ENCODE measurements around the gene KHDC3L. TPM values are rescaled to one million over a fixed set of nuclear protein-coding genes. Genes with fewer than 3 reads are reported as not detected.
"Not testable (repeated sequence)": the region's sequence is repeated elsewhere in the genome, so short reads cannot be mapped to it uniquely, and the experiment has no call there.

Gene KHDC3L
- total RNA-seq, 1 donor from 2014 or later = not detected

DNA sequence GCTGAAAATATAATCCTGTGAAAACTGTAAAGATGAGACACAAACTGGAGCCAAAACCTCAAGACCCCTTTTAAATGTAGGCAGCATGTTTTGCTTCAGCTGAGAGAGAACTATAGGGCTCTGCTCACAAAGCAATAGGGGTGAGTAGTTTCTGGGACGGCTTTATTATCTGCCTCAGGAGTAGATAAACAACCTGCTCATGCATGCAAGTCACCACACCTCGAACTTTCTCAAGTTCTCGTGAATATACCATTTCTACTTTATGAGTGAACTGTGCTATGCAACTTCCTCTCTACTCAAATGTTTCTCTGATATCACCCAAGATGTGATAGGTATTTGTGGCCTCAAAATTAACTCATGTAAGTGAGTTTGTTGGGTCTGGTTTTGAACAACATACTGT lies 14.8 kb downstream of the KHDC3L start:
- no peaks in the 10 kb centered on the region for H3K27me3 Mint-ChIP-seq (ENCODE audit: low read depth)

DNA sequence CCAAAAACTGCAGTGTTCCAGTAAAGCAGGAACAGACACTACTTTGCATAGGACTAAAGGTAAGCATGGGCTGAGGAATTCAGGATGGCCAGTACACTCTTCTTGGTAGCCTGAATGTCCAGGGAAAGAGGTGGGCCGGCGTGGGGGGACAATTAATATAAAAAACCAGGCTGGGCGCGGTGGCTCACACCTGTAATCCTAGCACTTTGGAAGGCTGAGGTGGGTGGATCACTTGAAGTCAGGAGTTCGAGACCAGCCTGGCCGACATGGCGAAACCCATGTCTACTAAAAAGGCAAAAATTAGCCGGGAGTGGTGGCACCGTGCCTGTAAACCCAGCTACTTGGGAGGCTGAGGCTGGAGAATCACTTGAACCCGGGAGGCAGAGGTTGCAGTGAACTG lies 19.1 kb downstream of the KHDC3L start:
- H3K27ac Mint-ChIP-seq (ENCODE audit: unreplicated experiment); H3K36me3 Mint-ChIP-seq (ENCODE audit: low read depth); H3K9me3 Mint-ChIP-seq (ENCODE audit: low read depth); DNase-seq (ENCODE audit: low spot score); H3K27me3 Mint-ChIP-seq (ENCODE audit: low read depth); H3K4me1 Mint-ChIP-seq (ENCODE audit: low read depth); H3K4me3 Mint-ChIP-seq (ENCODE audit: unreplicated experiment): not testable (repeated sequence)

More for the DNA sequence above, 14.8 kb downstream of the KHDC3L start:
- H3K9me3 Mint-ChIP-seq (ENCODE audit: low read depth) = no peaks in the 10 kb centered on the region
- no peaks in the 10 kb centered on the region for H3K36me3 Mint-ChIP-seq (ENCODE audit: low read depth)
- no peaks in the 10 kb centered on the region for H3K4me1 Mint-ChIP-seq (ENCODE audit: low read depth)
- no peak overlapping the region for H3K4me3 Mint-ChIP-seq (ENCODE audit: unreplicated experiment)
- TF ChIP-seq, protein P1, sequence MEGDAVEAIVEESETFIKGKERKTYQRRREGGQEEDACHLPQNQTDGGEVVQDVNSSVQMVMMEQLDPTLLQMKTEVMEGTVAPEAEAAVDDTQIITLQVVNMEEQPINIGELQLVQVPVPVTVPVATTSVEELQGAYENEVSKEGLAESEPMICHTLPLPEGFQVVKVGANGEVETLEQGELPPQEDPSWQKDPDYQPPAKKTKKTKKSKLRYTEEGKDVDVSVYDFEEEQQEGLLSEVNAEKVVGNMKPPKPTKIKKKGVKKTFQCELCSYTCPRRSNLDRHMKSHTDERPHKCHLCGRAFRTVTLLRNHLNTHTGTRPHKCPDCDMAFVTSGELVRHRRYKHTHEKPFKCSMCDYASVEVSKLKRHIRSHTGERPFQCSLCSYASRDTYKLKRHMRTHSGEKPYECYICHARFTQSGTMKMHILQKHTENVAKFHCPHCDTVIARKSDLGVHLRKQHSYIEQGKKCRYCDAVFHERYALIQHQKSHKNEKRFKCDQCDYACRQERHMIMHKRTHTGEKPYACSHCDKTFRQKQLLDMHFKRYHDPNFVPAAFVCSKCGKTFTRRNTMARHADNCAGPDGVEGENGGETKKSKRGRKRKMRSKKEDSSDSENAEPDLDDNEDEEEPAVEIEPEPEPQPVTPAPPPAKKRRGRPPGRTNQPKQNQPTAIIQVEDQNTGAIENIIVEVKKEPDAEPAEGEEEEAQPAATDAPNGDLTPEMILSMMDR (IDR thresholded peaks at IDR 0.05) = no peak
- DNase-seq (ENCODE audit: low spot score) = no peak
- no peak overlapping the region for H3K27ac Mint-ChIP-seq (ENCODE audit: unreplicated experiment)

DNA sequence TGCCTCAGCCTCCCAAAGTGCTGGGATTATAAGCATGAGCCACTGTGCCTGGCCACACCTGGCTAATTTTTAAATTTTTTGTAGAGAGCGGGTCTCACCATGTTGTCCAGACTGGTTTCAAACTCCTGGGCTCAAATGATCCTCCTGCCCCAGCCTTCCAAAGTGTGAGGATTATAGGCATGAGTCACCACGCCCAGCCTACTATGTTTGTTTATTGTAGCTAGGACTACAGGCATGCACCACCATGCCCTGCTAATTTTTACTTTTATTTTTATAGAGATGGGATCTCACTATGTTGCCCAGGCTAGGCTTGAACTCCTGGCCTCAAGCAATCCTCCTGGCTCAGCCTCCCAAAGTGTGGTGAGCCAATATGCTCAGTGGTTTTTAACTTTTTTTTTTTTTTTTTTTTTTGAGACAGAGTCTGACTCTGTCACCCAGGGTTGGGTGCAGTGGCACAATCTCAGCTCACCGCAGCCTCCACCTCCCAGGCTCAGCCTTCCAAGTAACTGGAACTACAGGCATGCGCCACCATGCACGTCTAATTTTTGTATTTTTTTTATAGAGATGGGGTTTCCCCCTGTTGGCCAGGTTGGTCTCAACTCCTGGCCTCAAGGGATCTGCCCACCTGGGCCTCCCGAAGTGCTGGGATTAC lies 20.1 kb downstream of the KHDC3L start:
- Mint-ChIP-seq H3K4me3 (ENCODE audit: unreplicated experiment) (no peak overlapping the region), H3K27me3 (ENCODE audit: low read depth) (no peaks in the 10 kb centered on the region), H3K4me1 (ENCODE audit: low read depth) (no peaks in the 10 kb centered on the region), H3K27ac (ENCODE audit: unreplicated experiment) (no peak overlapping the region), H3K9me3 (ENCODE audit: low read depth) (no peaks in the 10 kb centered on the region), H3K36me3 (ENCODE audit: low read depth) (no peaks in the 10 kb centered on the region)
- no peak for DNase-seq (ENCODE audit: low spot score)
- TF ChIP-seq, protein P1 (IDR thresholded peaks at IDR 0.05) = no peak

DNA sequence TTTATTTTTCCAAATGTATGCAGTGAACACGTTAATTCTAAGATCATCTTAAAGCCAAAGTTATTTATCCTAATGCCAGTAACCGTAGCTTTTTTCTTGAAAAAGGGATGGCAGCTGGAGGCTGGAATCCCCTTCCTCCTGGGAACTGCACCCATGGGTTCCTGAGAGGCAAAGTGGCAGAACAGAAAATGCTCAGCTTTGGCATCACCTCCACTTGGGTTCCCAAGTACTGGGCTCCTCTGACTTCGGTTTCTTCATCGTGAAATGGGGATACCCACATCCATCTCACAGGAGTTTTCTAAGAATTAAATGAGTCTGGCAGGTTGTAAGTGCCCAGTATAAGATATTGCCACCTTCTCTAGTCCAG lies 26.0 kb downstream of the KHDC3L start:
- Mint-ChIP-seq H3K4me3 (ENCODE audit: unreplicated experiment) (peak overlapping the region; percentile 84), H3K27me3 (ENCODE audit: low read depth) (no peaks in the 10 kb centered on the region), H3K9me3 (ENCODE audit: low read depth) (no peaks in the 10 kb centered on the region), H3K27ac (ENCODE audit: unreplicated experiment) (peak overlapping the region; percentile 63), H3K4me1 (ENCODE audit: low read depth) (peaks cover 12% of the 10 kb centered on the region), H3K36me3 (ENCODE audit: low read depth) (no peaks in the 10 kb centered on the region)
- TF ChIP-seq, protein P1 (IDR thresholded peaks at IDR 0.05) = no peak
- DNase-seq (ENCODE audit: low spot score) = no peak

DNA sequence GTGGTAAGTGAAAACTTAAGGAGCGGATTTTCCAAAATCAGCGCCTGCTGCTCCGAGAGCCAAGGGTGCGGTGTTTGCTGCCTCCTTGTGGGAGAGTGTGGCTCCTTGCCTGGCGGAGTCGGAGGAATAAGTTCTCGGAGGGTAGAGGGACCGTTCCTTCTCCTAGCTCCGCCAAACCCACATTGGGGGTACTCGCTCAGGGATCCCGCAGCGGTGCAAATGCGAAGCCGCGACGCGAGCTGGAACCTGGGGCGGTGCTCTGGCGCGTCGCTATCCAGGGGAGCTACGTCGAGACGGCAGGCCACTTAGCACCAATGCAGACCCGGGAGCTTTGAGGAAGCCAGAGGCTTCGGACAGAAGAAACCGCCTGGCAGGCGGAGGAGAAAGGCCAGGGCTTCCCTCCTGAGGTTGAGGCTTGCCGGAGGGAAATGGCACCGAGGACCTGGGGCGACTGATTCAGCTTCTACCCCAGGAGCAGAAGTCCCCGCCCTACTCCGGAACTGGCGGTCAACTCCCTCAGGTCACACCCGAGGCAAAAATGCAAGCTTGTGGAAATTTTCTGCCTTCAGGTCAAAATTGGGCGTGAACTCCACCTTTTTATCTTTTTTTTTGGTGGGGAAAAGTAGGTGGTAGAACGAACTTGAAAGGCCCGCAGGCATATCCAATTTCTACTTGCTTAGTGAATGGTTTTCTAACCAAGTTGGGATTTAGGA lies 26.5 kb downstream of the KHDC3L start:
- peaks cover 12% of the 10 kb centered on the region for H3K4me1 Mint-ChIP-seq (ENCODE audit: low read depth)
- no peaks in the 10 kb centered on the region for H3K9me3 Mint-ChIP-seq (ENCODE audit: low read depth)
- H3K27me3 Mint-ChIP-seq (ENCODE audit: low read depth) = no peaks in the 10 kb centered on the region
- DNase-seq (ENCODE audit: low spot score) = no peak
- H3K4me3 Mint-ChIP-seq (ENCODE audit: unreplicated experiment) = peak overlapping the region; percentile 84
- H3K27ac Mint-ChIP-seq (ENCODE audit: unreplicated experiment) = peak overlapping the region; percentile 63
- H3K36me3 Mint-ChIP-seq (ENCODE audit: low read depth) = no peaks in the 10 kb centered on the region
- TF ChIP-seq, protein P1 (IDR thresholded peaks at IDR 0.05) = peak; percentile 87

Data from chondrocyte (in vitro differentiated cells).